ENCODE measurements around the gene PNPLA2.

PNPLA2 gene

GRCh38 chr11:818396-819128, at the start of gene PNPLA2:
Gene PNPLA2, plus strand, starts transcription at chr11:818914. Its CDS starts 805 bp downstream, at chr11:819719.
- TF ChIP-seq ISL1 (CRISPR knock-in tag; IDR thresholded peaks at IDR 0.05): no peak
- TF ChIP-seq POU6F1 (CRISPR knock-in tag; IDR thresholded peaks at IDR 0.05; ENCODE audit: borderline replicate concordance, low read depth): no peak
- no peak for TF ChIP-seq TCF4 (CRISPR knock-in tag; IDR thresholded peaks at IDR 0.05; ENCODE audit: borderline replicate concordance)
- no peak for TF ChIP-seq TOX (CRISPR knock-in tag; IDR thresholded peaks at IDR 0.05; ENCODE audit: borderline replicate concordance)
- TF ChIP-seq, protein P1, sequence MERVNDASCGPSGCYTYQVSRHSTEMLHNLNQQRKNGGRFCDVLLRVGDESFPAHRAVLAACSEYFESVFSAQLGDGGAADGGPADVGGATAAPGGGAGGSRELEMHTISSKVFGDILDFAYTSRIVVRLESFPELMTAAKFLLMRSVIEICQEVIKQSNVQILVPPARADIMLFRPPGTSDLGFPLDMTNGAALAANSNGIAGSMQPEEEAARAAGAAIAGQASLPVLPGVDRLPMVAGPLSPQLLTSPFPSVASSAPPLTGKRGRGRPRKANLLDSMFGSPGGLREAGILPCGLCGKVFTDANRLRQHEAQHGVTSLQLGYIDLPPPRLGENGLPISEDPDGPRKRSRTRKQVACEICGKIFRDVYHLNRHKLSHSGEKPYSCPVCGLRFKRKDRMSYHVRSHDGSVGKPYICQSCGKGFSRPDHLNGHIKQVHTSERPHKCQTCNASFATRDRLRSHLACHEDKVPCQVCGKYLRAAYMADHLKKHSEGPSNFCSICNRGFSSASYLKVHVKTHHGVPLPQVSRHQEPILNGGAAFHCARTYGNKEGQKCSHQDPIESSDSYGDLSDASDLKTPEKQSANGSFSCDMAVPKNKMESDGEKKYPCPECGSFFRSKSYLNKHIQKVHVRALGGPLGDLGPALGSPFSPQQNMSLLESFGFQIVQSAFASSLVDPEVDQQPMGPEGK (CRISPR knock-in tag; IDR thresholded peaks at IDR 0.05; ENCODE audit: borderline replicate concordance): no peak
- no peak for TF ChIP-seq PPARA (CRISPR knock-in tag; IDR thresholded peaks at IDR 0.05; ENCODE audit: borderline replicate concordance)
- no peak for TF ChIP-seq ZC3H10 (CRISPR knock-in tag; IDR thresholded peaks at IDR 0.05)
- TF ChIP-seq GLIS3 (CRISPR knock-in tag; IDR thresholded peaks at IDR 0.05): no peak
- no peak for TF ChIP-seq ZNF70 (CRISPR knock-in tag; IDR thresholded peaks at IDR 0.05)
- no peak for TF ChIP-seq CSDC2 (CRISPR knock-in tag; IDR thresholded peaks at IDR 0.05)
- TF ChIP-seq, protein P2, sequence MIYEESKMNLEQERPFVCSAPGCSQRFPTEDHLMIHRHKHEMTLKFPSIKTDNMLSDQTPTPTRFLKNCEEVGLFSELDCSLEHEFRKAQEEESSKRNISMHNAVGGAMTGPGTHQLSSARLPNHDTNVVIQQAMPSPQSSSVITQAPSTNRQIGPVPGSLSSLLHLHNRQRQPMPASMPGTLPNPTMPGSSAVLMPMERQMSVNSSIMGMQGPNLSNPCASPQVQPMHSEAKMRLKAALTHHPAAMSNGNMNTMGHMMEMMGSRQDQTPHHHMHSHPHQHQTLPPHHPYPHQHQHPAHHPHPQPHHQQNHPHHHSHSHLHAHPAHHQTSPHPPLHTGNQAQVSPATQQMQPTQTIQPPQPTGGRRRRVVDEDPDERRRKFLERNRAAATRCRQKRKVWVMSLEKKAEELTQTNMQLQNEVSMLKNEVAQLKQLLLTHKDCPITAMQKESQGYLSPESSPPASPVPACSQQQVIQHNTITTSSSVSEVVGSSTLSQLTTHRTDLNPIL (CRISPR knock-in tag; IDR thresholded peaks at IDR 0.05; ENCODE audit: low read depth): no peak
- no peak for TF ChIP-seq BACH2 (CRISPR knock-in tag; IDR thresholded peaks at IDR 0.05; ENCODE audit: borderline replicate concordance)
- TF ChIP-seq ARNTL (CRISPR knock-in tag; IDR thresholded peaks at IDR 0.05; ENCODE audit: borderline replicate concordance, low read depth): no peak
- ATAC-seq: no peak

- TF ChIP-seq ZNF70 (CRISPR knock-in tag; IDR thresholded peaks at IDR 0.05): no peak
- TF ChIP-seq, protein P1 (CRISPR knock-in tag; IDR thresholded peaks at IDR 0.05; ENCODE audit: borderline replicate concordance): no peak
- no peak for TF ChIP-seq ZFP30 (CRISPR knock-in tag; IDR thresholded peaks at IDR 0.05)
- no peak for TF ChIP-seq BACH2 (CRISPR knock-in tag; IDR thresholded peaks at IDR 0.05; ENCODE audit: borderline replicate concordance)
- no peak for TF ChIP-seq GLIS3 (CRISPR knock-in tag; IDR thresholded peaks at IDR 0.05)
- TF ChIP-seq, protein P2 (CRISPR knock-in tag; IDR thresholded peaks at IDR 0.05; ENCODE audit: low read depth): no peak
- no peak for ATAC-seq
Measured at GRCh38 chr11:769887-770641, 48.6 kb upstream of the PNPLA2 start.

DNA sequence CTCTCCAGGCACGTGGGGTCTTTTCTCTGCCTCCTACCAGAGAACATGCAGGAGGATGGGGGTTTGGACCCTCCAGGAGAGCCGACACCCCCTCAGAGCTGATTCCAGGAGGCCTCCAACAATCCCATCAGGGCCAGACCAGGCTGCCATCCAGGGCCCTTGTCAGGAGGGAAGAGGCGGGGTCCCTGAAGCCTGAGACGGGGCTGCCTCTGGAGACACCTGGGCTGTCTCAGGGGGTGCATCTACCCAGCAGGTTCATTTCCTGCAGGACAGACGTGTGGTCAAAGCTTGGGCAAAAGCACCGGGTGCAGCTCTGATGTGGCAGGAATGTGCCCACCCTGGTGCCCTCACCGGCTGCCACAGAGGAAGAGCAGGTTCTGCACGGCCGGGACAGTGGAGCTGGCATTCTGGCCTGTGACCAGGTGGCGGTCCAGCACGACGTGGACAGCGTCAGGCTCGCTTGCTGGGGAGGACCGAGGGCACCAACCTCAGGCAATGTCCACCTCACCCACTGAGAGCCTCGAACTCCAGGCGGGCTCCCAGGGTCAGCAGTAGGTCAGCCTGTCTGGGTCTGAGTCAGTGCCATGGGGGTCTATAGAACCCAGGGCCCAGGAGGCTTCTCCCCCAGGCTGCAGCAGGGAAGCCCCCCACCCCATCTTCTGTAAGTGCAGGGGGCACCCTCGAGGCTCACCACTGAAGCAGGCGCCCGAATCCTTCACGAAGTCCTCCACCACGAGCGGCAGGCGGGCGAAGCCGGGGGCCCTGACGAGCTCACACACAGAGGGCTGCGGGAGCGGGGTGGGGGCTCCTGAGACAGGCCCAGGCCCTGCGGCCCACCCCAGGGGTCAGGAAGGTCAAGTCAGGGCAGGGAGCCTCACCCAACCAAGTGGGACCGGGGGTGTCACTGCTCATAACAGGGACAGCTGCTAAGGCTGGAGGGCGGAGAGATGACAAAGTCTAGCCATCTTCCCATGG, 47.8 kb upstream of the PNPLA2 start:
- no peak for ATAC-seq
- no peak for TF ChIP-seq ZNF8 (CRISPR knock-in tag; IDR thresholded peaks at IDR 0.05)
- TF ChIP-seq GLIS3 (CRISPR knock-in tag; IDR thresholded peaks at IDR 0.05): no peak
- no peak for TF ChIP-seq ESRRG (CRISPR knock-in tag; IDR thresholded peaks at IDR 0.05)
- TF ChIP-seq BACH2 (CRISPR knock-in tag; IDR thresholded peaks at IDR 0.05; ENCODE audit: borderline replicate concordance): no peak
- no peak for TF ChIP-seq ZFP3 (CRISPR knock-in tag; IDR thresholded peaks at IDR 0.05)
